ENCODE measurements around the gene MPPED1. TPM values are rescaled to one million over a fixed set of nuclear protein-coding genes. Genes with fewer than 3 reads are reported as not detected.

The MPPED1 gene
- total RNA-seq, 1 experiment from 2014 or later: not detected

DNA sequence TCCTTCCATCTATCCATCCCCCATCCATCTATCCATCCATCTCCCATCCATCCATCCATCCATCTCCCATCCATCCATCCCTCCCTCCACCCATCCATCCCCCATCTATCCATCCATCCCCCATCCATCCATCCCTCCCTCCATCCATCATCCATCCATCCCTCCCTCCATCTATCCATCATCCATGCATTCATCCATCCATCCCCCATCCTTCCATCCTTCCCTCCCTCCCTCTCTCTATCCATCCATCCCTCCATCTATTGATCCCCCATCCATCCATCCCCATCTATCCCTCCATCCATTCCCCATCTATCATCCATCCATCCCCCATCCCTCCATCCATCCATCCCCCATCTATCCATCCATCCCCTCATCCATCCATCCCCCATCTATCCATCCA, 96.7 kb downstream of the MPPED1 start:
- TF ChIP-seq EZH2 (IDR thresholded peaks at IDR 0.05; ENCODE audit: low read depth): no peak
- TF ChIP-seq, protein P1, sequence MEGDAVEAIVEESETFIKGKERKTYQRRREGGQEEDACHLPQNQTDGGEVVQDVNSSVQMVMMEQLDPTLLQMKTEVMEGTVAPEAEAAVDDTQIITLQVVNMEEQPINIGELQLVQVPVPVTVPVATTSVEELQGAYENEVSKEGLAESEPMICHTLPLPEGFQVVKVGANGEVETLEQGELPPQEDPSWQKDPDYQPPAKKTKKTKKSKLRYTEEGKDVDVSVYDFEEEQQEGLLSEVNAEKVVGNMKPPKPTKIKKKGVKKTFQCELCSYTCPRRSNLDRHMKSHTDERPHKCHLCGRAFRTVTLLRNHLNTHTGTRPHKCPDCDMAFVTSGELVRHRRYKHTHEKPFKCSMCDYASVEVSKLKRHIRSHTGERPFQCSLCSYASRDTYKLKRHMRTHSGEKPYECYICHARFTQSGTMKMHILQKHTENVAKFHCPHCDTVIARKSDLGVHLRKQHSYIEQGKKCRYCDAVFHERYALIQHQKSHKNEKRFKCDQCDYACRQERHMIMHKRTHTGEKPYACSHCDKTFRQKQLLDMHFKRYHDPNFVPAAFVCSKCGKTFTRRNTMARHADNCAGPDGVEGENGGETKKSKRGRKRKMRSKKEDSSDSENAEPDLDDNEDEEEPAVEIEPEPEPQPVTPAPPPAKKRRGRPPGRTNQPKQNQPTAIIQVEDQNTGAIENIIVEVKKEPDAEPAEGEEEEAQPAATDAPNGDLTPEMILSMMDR (conservative IDR thresholded peaks at IDR 0.05): no peak
- intact Hi-C loops (cut with micrococcal nuclease; ENCODE audit: unreplicated experiment): no loop called here
- H3K4me1 ChIP-seq (replicated peaks; ENCODE audit: insufficient read depth): no peaks in the 10 kb centered on the region
- ChIA-PET POLR2A (ENCODE audit: unreplicated experiment) (no interaction called here), CTCF (no interaction called here)
- no peaks in the 10 kb centered on the region; the same call in 1 of the 2 replicates for H3K9me3 ChIP-seq (ENCODE audit: insufficient read depth, low read depth)
- no peak overlapping the region for H3K27ac ChIP-seq
- no peaks in the 10 kb centered on the region for H4K20me1 ChIP-seq (ENCODE audit: insufficient read depth)
- no peak for DNase-seq
- H3K4me3 ChIP-seq: no peak overlapping the region
- peaks cover 70% of the 10 kb centered on the region for H3K27me3 ChIP-seq (ENCODE audit: insufficient read depth, low read depth)
- H3K36me3 ChIP-seq (ENCODE audit: low read depth): no peaks in the 10 kb centered on the region
- H3K4me2 ChIP-seq: no peak overlapping the region
- BruUV-seq (replicated peaks): no TSS peak
- H3K9me2 ChIP-seq (ENCODE audit: insufficient read depth): no peaks in the 10 kb centered on the region; the same call in 1 of the 2 replicates
- H3F3A ChIP-seq (ENCODE audit: insufficient read depth, low read depth): no peaks in the 10 kb centered on the region
- H2AFZ ChIP-seq: no peak overlapping the region
- H3K79me2 ChIP-seq (ENCODE audit: low read depth): no peaks in the 10 kb centered on the region

DNA sequence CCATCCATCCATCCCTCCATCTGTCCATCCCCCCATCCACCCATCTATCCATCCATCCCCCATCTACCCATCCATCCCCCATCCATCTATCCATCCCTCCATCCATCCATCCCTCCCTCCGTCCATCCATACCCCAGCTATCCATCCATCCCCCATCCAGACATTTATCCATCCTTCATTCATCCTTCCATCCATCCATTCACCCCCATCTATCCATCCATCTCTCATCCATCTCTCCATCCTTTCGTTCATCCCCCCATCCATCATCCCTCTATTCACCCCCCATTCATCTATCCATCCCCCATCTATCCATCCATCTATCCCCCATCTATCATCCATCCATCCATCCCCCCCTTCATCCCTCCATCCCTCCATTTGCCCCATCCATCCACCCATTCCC, 97.5 kb downstream of the MPPED1 start:
- no peaks in the 10 kb centered on the region; the same call in 1 of the 2 replicates for H3K9me3 ChIP-seq (ENCODE audit: insufficient read depth, low read depth)
- H4K20me1 ChIP-seq (ENCODE audit: insufficient read depth): no peaks in the 10 kb centered on the region
- H3K27ac ChIP-seq: no peak overlapping the region
- no peaks in the 10 kb centered on the region for H3F3A ChIP-seq (ENCODE audit: insufficient read depth, low read depth)
- H3K4me3 ChIP-seq: no peak overlapping the region
- DNase-seq: no peak
- no peaks in the 10 kb centered on the region; the same call in 1 of the 2 replicates for H3K9me2 ChIP-seq (ENCODE audit: insufficient read depth)
- TF ChIP-seq, protein P1 (conservative IDR thresholded peaks at IDR 0.05): no peak
- TF ChIP-seq EZH2 (IDR thresholded peaks at IDR 0.05; ENCODE audit: low read depth): no peak
- H2AFZ ChIP-seq: no peak overlapping the region
- ChIA-PET CTCF (no interaction called here), POLR2A (ENCODE audit: unreplicated experiment) (no interaction called here)
- no peak overlapping the region for H3K4me2 ChIP-seq
- H3K36me3 ChIP-seq (ENCODE audit: low read depth): no peaks in the 10 kb centered on the region
- peaks cover 69% of the 10 kb centered on the region for H3K27me3 ChIP-seq (ENCODE audit: insufficient read depth, low read depth)
- H3K4me1 ChIP-seq (replicated peaks; ENCODE audit: insufficient read depth): no peaks in the 10 kb centered on the region
- intact Hi-C loops (cut with micrococcal nuclease; ENCODE audit: unreplicated experiment): no loop called here
- H3K79me2 ChIP-seq (ENCODE audit: low read depth): no peaks in the 10 kb centered on the region
- BruUV-seq (replicated peaks): no TSS peak

DNA sequence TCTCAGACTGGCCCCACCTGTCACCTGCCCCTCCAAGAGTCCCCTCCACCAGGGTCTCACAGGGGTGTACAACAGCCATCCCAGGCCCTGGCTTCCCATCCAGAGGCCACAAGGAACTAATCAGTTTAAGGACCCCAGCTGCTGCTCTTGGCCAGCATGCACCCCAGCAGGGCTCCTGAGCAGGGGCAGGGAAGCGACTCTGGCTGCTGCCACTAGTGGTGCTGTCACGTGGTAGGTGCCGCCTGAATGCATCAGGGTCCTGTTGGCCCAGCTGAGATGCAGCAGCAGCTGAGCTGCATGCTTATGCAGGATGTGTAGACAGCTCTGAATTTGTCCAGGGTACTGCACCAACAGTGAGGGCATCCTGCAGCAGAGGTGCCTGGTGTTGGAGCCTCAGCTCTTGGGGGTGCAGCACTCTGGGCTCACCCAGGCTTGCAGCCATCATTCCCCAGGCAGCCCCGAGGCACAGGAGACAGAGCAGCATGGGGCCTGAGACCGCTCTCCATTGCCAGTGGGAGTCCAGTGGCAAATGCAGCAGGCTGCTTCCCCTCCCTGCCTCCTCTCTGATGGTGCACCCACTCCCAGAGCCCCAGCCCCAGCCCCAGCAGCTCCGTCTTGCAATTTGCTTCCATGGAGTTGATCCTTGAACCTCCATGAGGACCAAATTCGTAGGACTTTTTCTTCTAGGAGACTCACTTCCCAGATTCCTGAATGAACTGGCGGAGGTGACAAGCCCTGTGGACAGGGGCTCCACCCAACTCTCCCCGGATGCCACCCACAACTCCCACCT, 98.7 kb downstream of the MPPED1 start:
- BruUV-seq (replicated peaks): no TSS peak
- intact Hi-C loops (cut with micrococcal nuclease; ENCODE audit: unreplicated experiment): no loop called here
- Histone ChIP-seq H4K20me1 (ENCODE audit: insufficient read depth) (no peaks in the 10 kb centered on the region), H3K79me2 (ENCODE audit: low read depth) (no peaks in the 10 kb centered on the region), H3K9me2 (ENCODE audit: insufficient read depth) (no peaks in the 10 kb centered on the region), H3F3A (ENCODE audit: insufficient read depth, low read depth) (no peaks in the 10 kb centered on the region), H3K4me1 (replicated peaks; ENCODE audit: insufficient read depth) (no peaks in the 10 kb centered on the region), H3K27ac (no peak overlapping the region), H3K4me3 (no peak overlapping the region), H3K9me3 (ENCODE audit: insufficient read depth, low read depth) (no peaks in the 10 kb centered on the region), H3K27me3 (ENCODE audit: insufficient read depth, low read depth) (peaks cover 75% of the 10 kb centered on the region), H3K4me2 (no peak overlapping the region), H2AFZ (no peak overlapping the region), H3K36me3 (ENCODE audit: low read depth) (no peaks in the 10 kb centered on the region)
- DNase-seq: no peak
- ChIA-PET CTCF (no interaction called here), POLR2A (ENCODE audit: unreplicated experiment) (no interaction called here)
- TF ChIP-seq EZH2 (IDR thresholded peaks at IDR 0.05; ENCODE audit: low read depth): no peak
- TF ChIP-seq, protein P1 (conservative IDR thresholded peaks at IDR 0.05): no peak
